Lung (tissue), 12 donors: ENCODE data around the gene FAR1. TPM values are rescaled to one million over a fixed set of nuclear protein-coding genes. Genes with fewer than 3 reads are reported as not detected.
A peak's percentile ranks its signal among the peaks of the same experiment; 100 is the strongest.

Experiments
- ATAC-seq: fragments of 200-7000 bp; cut with Tn5 transposase; one replicate; pipeline ENCODE4 v1.9.1; 2020; ENCODE audit warnings: moderate number of reproducible peaks; ENCODE audit not compliant: insufficient read depth, low FRiP score
- DNase-seq, 3 donors: peaks; one replicate each; pipeline ENCODE4 v3.0.0-alpha.2; 2013 to 2017
- H3K27ac ChIP-seq, 2 donors: one replicate each; pipeline ENCODE4 v1.5.1; 2013; ENCODE audit warnings: mild to moderate bottlenecking in 2 of 2, moderate library complexity in 2 of 2, control low read depth in 1 of 2, inconsistent platforms in 1 of 2, low read depth in 1 of 2, low read length in 1 of 2
- H3K27me3 ChIP-seq, 3 donors: one replicate each; pipeline ENCODE4 v1.5.1; 2013; ENCODE audit warnings: low read length in 2 of 3; ENCODE audit not compliant: control insufficient read depth in 3 of 3, insufficient read depth in 3 of 3
- H3K36me3 ChIP-seq, 4 donors: one replicate each; pipeline ENCODE4 v1.5.1; 2013; ENCODE audit warnings: low read length in 4 of 4, mild to moderate bottlenecking in 1 of 4, moderate library complexity in 1 of 4; ENCODE audit not compliant: control insufficient read depth in 4 of 4, insufficient read depth in 4 of 4
- H3K4me1 ChIP-seq, 5 donors: one replicate each; pipeline ENCODE4 v1.5.1; 2013; ENCODE audit warnings: low read length in 5 of 5, mild to moderate bottlenecking in 2 of 5, moderate library complexity in 1 of 5; ENCODE audit not compliant: control insufficient read depth in 5 of 5, insufficient read depth in 5 of 5
- H3K4me3 ChIP-seq: one replicate; pipeline ENCODE4 v1.5.1; 2013; ENCODE audit warnings: mild to moderate bottlenecking, control low read depth, moderate library complexity
- H3K9ac ChIP-seq, 2 donors: one replicate each; pipeline ENCODE4 v1.5.1; 2013; ENCODE audit warnings: low read length in 2 of 2, control low read depth in 1 of 2; ENCODE audit not compliant: insufficient read depth in 1 of 2
- H3K9me3 ChIP-seq, 4 donors: one replicate each; pipeline ENCODE4 v1.5.1; 2013; ENCODE audit warnings: low read length in 3 of 4, mild to moderate bottlenecking in 1 of 4, moderate library complexity in 1 of 4; ENCODE audit not compliant: control insufficient read depth in 4 of 4, insufficient read depth in 3 of 4
- CTCF ChIP-seq: IDR thresholded peaks from 2 replicates; pipeline ENCODE4 v1.5.1; 2012; ENCODE audit warnings: mild to moderate bottlenecking; ENCODE audit errors: control extremely low read depth, extremely low read depth
- WGBS, 2 donors: extraction: QIAGEN DNeasy Blood & Tissue Kit; methylation state at CpG; one replicate each; pipeline ENCODE4 v1.1.7; 2013; 5-methylcytosine and 5-hydroxymethylcytosine counted together
- polyA plus RNA-seq, 2 donors: library from polyadenylated mRNA; stranded (reverse); fragments of 200-250 nt; gene quantifications; one replicate each; pipeline ENCODE4 v1.2.1, GENCODE V29; 2013
- total RNA-seq, 2 donors: library from RNA; depleted of rRNA in 1 of 2; stranded (reverse); fragments of >200 nt in 1 of 2; gene quantifications; one replicate each; pipeline ENCODE4 v1.2.1, GENCODE V29; 2014 to 2021
- donor health status: control.
- donor health status: control.
- donor health status: Bipolar disorder and iron deficiency.
- donor health status: healthy.
- donor health status: DM: yes; HTN: yes; CAD: no.

Gene FAR1
- total and polyA plus RNA-seq, 4 donors = 22.5 to 126 (median 39.9) TPM

- peaks cover 0 to 14% (median 4%) of the 10 kb centered on the region in 5 donors for H3K4me1 ChIP-seq
- ATAC-seq = no peak
- 82 to 88% methylated on average over 1 of the region's 1 CpG for WGBS, 2 donors
- H3K9ac ChIP-seq = no peak overlapping the region
- peaks cover 0 to 1% (median 0%) of the 10 kb centered on the region in 4 donors for H3K36me3 ChIP-seq
- H3K27ac ChIP-seq = no peak overlapping the region
- TF ChIP-seq CTCF = no peak
- no peak overlapping the region for H3K4me3 ChIP-seq
- peak in 1 of 3 donors; percentile 4 for DNase-seq
- H3K9me3 ChIP-seq = no peaks in the 10 kb centered on the region
- no peaks in the 10 kb centered on the region for H3K27me3 ChIP-seq
Observed at GRCh38 chr11:13672576-13673210, 4.2 kb downstream of the FAR1 start.

GRCh38 chr11:13674799-13675509 is 6.5 kb downstream of the FAR1 start:
- no peak for ATAC-seq
- H3K36me3 ChIP-seq = peaks cover 0 to 1% (median 0%) of the 10 kb centered on the region in 4 donors
- peaks cover 0 to 7% (median 2%) of the 10 kb centered on the region in 5 donors for H3K4me1 ChIP-seq
- no peak overlapping the region for H3K27ac ChIP-seq
- 43 to 79% methylated on average over 6 of the region's 6 CpGs for WGBS, 2 donors
- peak in 1 of 3 donors; percentile 20 for DNase-seq
- H3K9me3 ChIP-seq = no peaks in the 10 kb centered on the region
- H3K4me3 ChIP-seq = no peak overlapping the region
- no peaks in the 10 kb centered on the region for H3K27me3 ChIP-seq
- no peak overlapping the region for H3K9ac ChIP-seq
- no peak for TF ChIP-seq CTCF

GRCh38 chr11:13676576-13676975 is 8.1 kb downstream of the FAR1 start:
- Histone ChIP-seq H3K27ac (no peak overlapping the region), H3K9me3 (no peaks in the 10 kb centered on the region), H3K9ac (no peak overlapping the region), H3K4me1 (peaks cover 0 to 4% (median 0%) of the 10 kb centered on the region in 5 donors), H3K4me3 (no peak overlapping the region), H3K27me3 (no peaks in the 10 kb centered on the region), H3K36me3 (peaks cover 0 to 1% (median 0%) of the 10 kb centered on the region in 4 donors)
- DNase-seq (no peak), ATAC-seq (no peak)
- no peak for TF ChIP-seq CTCF
- 86 to 89% methylated on average over 1 of the region's 1 CpG for WGBS, 2 donors
